CD4-positive, alpha-beta memory T cell (primary cell): ENCODE measurements around the gene ATF7. TPM values are rescaled to one million over a fixed set of nuclear protein-coding genes. Genes with fewer than 3 reads are reported as not detected.
"Not testable (repeated sequence)": the region's sequence is repeated elsewhere in the genome, so short reads cannot be mapped to it uniquely, and the experiment has no call there.

Experiments
- CTCF ChIA-PET: fragments of 350-600 bp; sonication (Branson Sonifier 250); formaldehyde crosslinking; loops from one replicate; lab custom pipeline; 2021; ENCODE audit warnings: inconsistent platforms; ENCODE audit not compliant: partially characterized antibody; lab: Charles Lee
- POLR2A ChIA-PET: fragments of 350-600 bp; sonication (Branson Sonifier 250); formaldehyde crosslinking; loops from one replicate; lab custom pipeline; 2021; ENCODE audit not compliant: partially characterized antibody; lab: Charles Lee
- DNase-seq, 5 donors: peaks; one replicate each; pipeline versions ENCODE4 v3.0.0 to v3.0.0-alpha.2; 2020 to 2022; ENCODE audit warnings: mixed read lengths in 1 of 5
- H3K27ac ChIP-seq: one replicate; pipeline ENCODE4 v1.7.0; 2013; ENCODE audit warnings: low read depth, low read length
- H3K27me3 ChIP-seq: 2 replicates; pipeline ENCODE4 v1.7.0; 2013; ENCODE audit warnings: mild to moderate bottlenecking, low read length, moderate library complexity; ENCODE audit not compliant: insufficient read depth
- H3K36me3 ChIP-seq: 2 replicates; pipeline ENCODE4 v1.7.0; 2013; ENCODE audit warnings: mild to moderate bottlenecking, low read length, moderate library complexity; ENCODE audit not compliant: insufficient read depth
- H3K4me1 ChIP-seq: 2 replicates; pipeline ENCODE4 v1.7.0; 2013; ENCODE audit warnings: mild to moderate bottlenecking, low read length, moderate library complexity; ENCODE audit not compliant: insufficient read depth
- H3K4me3 ChIP-seq, 2 donors: one replicate each; pipeline ENCODE4 v1.7.0; 2013; ENCODE audit warnings: low read length in 2 of 2, mild to moderate bottlenecking in 1 of 2
- H3K9me3 ChIP-seq, 2 donors: one replicate each; pipeline ENCODE4 v1.7.0; 2013; ENCODE audit warnings: low read length in 2 of 2, control low read depth in 1 of 2; ENCODE audit not compliant: control insufficient read depth in 1 of 2
- H3K27ac Mint-ChIP-seq, 7 donors: one replicate each; pipeline ENCODE4 v1.8.0; 2020 to 2021; ENCODE audit warnings: mixed read lengths in 7 of 7, mild to moderate bottlenecking in 6 of 7, inconsistent platforms in 3 of 7, moderate library complexity in 3 of 7
- H3K27me3 Mint-ChIP-seq, 2 donors: one replicate each; pipeline ENCODE4 v1.8.0; 2020 to 2021; ENCODE audit warnings: mixed read lengths in 2 of 2
- H3K36me3 Mint-ChIP-seq, 2 donors: one replicate each; pipeline ENCODE4 v1.8.0; 2020 to 2021; ENCODE audit warnings: mixed read lengths in 2 of 2, inconsistent platforms in 1 of 2, mild to moderate bottlenecking in 1 of 2
- H3K4me1 Mint-ChIP-seq, 4 donors: one replicate each; pipeline ENCODE4 v1.8.0; 2020 to 2021; ENCODE audit warnings: mixed read lengths in 4 of 4, mild to moderate bottlenecking in 1 of 4
- H3K4me3 Mint-ChIP-seq, 8 donors: one replicate each; pipeline ENCODE4 v1.8.0; 2020 to 2021; ENCODE audit warnings: mixed read lengths in 8 of 8, mild to moderate bottlenecking in 7 of 8, moderate library complexity in 6 of 8, inconsistent platforms in 3 of 8
- H3K9me3 Mint-ChIP-seq, 8 donors: one replicate each; pipeline ENCODE4 v1.8.0; 2020 to 2021; ENCODE audit warnings: mixed read lengths in 8 of 8, mild to moderate bottlenecking in 5 of 8, inconsistent platforms in 3 of 8, moderate library complexity in 1 of 8
- intact Hi-C: fragments of 100-400 bp; cut with micrococcal nuclease; formaldehyde crosslinking; loops from one replicate; pipeline ENCODE4 v1.15.1; 2023
- polyA plus RNA-seq, 2 donors: library from polyadenylated mRNA; unstranded; fragments of 300-500 nt; fragmentation: Illumina TruSeq; gene quantifications; one replicate each; pipeline ENCODE4 v1.2.3, GENCODE V29; 2021
- total RNA-seq, 2 experiments: library from RNA; stranded (reverse); gene quantifications; one replicate each; pipeline ENCODE4 v1.2.3, GENCODE V29; 2021

Gene ATF7
- total and polyA plus RNA-seq, 4 experiments from 2014 or later = 16.3 to 35.8 (median 21.6) TPM

GRCh38 chr12:53635708-53636107, 9.5 kb upstream of the ATF7 start:
- H3K9me3 Mint-ChIP-seq, H3K27ac ChIP-seq, H3K4me3 Mint-ChIP-seq, H3K36me3 Mint-ChIP-seq, H3K27ac Mint-ChIP-seq, H3K4me1 Mint-ChIP-seq, DNase-seq, CTCF ChIA-PET, intact Hi-C loops, H3K36me3 ChIP-seq, H3K27me3 Mint-ChIP-seq, H3K27me3 ChIP-seq, H3K9me3 ChIP-seq, H3K4me3 ChIP-seq, POLR2A ChIA-PET, H3K4me1 ChIP-seq: not testable (repeated sequence)

GRCh38 chr12:53631721-53632120, 5.5 kb upstream of the ATF7 start:
- intact Hi-C loops = no loop called here
- Histone ChIP-seq H3K27me3 (no peaks in the 10 kb centered on the region), H3K4me1 (peaks cover 5% of the 10 kb centered on the region), H3K27ac (no peak overlapping the region), H3K9me3 (no peaks in the 10 kb centered on the region), H3K4me3 (no peak overlapping the region), H3K36me3 (no peaks in the 10 kb centered on the region)
- H3K27me3 Mint-ChIP-seq = no peaks in the 10 kb centered on the region
- no peaks in the 10 kb centered on the region for H3K36me3 Mint-ChIP-seq
- no peak overlapping the region for H3K27ac Mint-ChIP-seq
- CTCF ChIA-PET = interaction anchor here (1.5 to 2.4 kb wide), 2 partner anchors 14 to 44 kb away, joined by 3 to 11 read pairs; partner anchors contain the start of gene ATP5MC2
- DNase-seq = no peak
- peaks cover 4 to 5% (median 5%) of the 10 kb centered on the region in 4 donors for H3K4me1 Mint-ChIP-seq
- no peak overlapping the region for H3K4me3 Mint-ChIP-seq
- POLR2A ChIA-PET = no interaction called here
- H3K9me3 Mint-ChIP-seq = no peaks in the 10 kb centered on the region

GRCh38 chr12:53627919-53628318, 1.7 kb upstream of the ATF7 start:
- no peak for DNase-seq
- no peaks in the 10 kb centered on the region for H3K27me3 Mint-ChIP-seq
- H3K4me3 Mint-ChIP-seq = no peak overlapping the region
- H3K27ac ChIP-seq = no peak overlapping the region
- H3K27ac Mint-ChIP-seq = no peak overlapping the region
- intact Hi-C loops = no loop called here
- CTCF ChIA-PET = interaction anchor here (2.2 kb wide), 1 partner anchor 48 kb away, joined by 13 read pairs; the partner anchor contains the start of gene ATP5MC2
- H3K9me3 ChIP-seq = no peaks in the 10 kb centered on the region
- POLR2A ChIA-PET = interaction anchor here (1.1 to 5.9 kb wide), 2 partner anchors 48 to 248 kb away, joined by 3 to 38 read pairs; partner anchors contain the start of genes ATP5MC2 and SP1
- peaks cover 0 to 2% (median 0%) of the 10 kb centered on the region in 8 donors for H3K9me3 Mint-ChIP-seq
- peaks cover 31 to 43% (median 36%) of the 10 kb centered on the region in 4 donors for H3K4me1 Mint-ChIP-seq
- H3K36me3 Mint-ChIP-seq = peaks cover 0 to 13% of the 10 kb centered on the region in 2 donors
- peaks cover 34% of the 10 kb centered on the region for H3K4me1 ChIP-seq
- no peaks in the 10 kb centered on the region for H3K36me3 ChIP-seq
- H3K4me3 ChIP-seq = no peak overlapping the region
- H3K27me3 ChIP-seq = no peaks in the 10 kb centered on the region

- H3K9me3 ChIP-seq = no peaks in the 10 kb centered on the region
- H3K4me3 ChIP-seq = peak overlapping the region; percentile 84 to 96
- H3K36me3 ChIP-seq = no peaks in the 10 kb centered on the region
- Mint-ChIP-seq H3K9me3 (peaks cover 0 to 2% (median 0%) of the 10 kb centered on the region in 8 donors), H3K4me1 (peaks cover 31 to 51% (median 41%) of the 10 kb centered on the region in 4 donors), H3K27me3 (no peaks in the 10 kb centered on the region), H3K4me3 (peak overlapping the region; percentile 98 to 99 (median 98)), H3K36me3 (peaks cover 0 to 13% of the 10 kb centered on the region in 2 donors), H3K27ac (peak overlapping the region; percentile 89 to 99 (median 98))
- peaks cover 37% of the 10 kb centered on the region for H3K4me1 ChIP-seq
- no peak for DNase-seq
- ChIA-PET CTCF (interaction anchor here (0.9 to 2.2 kb wide), 4 partner anchors 11 to 120 kb away, joined by 3 to 13 read pairs (median 4); partner anchors contain the start of gene ATP5MC2), POLR2A (interaction anchor here (0.6 to 5.9 kb wide), 7 partner anchors 11 to 1806 kb away, joined by 3 to 38 read pairs (median 3); partner anchors contain the start of genes ATP5MC2, SP1 and TARBP2)
- no peaks in the 10 kb centered on the region for H3K27me3 ChIP-seq
- H3K27ac ChIP-seq = peak overlapping the region; percentile 83
- intact Hi-C loops = loop anchor here (1.0 kb wide), 4 partner anchors 50 to 620 kb away; partner anchors contain the start of genes ATP5MC2, CALCOCO1, EIF4B and TARBP2
Measured at GRCh38 chr12:53626702-53627169, 554 bp upstream of the ATF7 start.

GRCh38 chr12:53625373-53625945, 723 bp downstream of the ATF7 start:
- Mint-ChIP-seq H3K27me3 (no peaks in the 10 kb centered on the region), H3K9me3 (peaks cover 0 to 2% (median 0%) of the 10 kb centered on the region in 8 donors), H3K4me3 (peak overlapping the region; percentile 98 to 99 (median 98)), H3K27ac (peak overlapping the region; percentile 89 to 99 (median 98)), H3K36me3 (peaks cover 0 to 17% of the 10 kb centered on the region in 2 donors), H3K4me1 (peaks cover 37 to 60% (median 48%) of the 10 kb centered on the region in 4 donors)
- intact Hi-C loops = no loop called here
- Histone ChIP-seq H3K36me3 (no peaks in the 10 kb centered on the region), H3K27ac (peak overlapping the region; percentile 83), H3K27me3 (no peaks in the 10 kb centered on the region), H3K4me1 (peaks cover 37% of the 10 kb centered on the region), H3K4me3 (peak overlapping the region; percentile 84 to 96), H3K9me3 (no peaks in the 10 kb centered on the region)
- CTCF ChIA-PET = interaction anchor here (0.7 to 2.2 kb wide), 6 partner anchors 9 to 121 kb away, joined by 3 to 13 read pairs (median 4); partner anchors contain the start of gene ATP5MC2
- POLR2A ChIA-PET = interaction anchor here (0.9 to 5.9 kb wide), 6 partner anchors 10 to 1805 kb away, joined by 3 to 38 read pairs (median 4); partner anchors contain the start of genes ATP5MC2, SP1 and TARBP2
- no peak for DNase-seq

GRCh38 chr12:53624956-53625355, 1.2 kb downstream of the ATF7 start:
- peaks cover 0 to 17% of the 10 kb centered on the region in 2 donors for H3K36me3 Mint-ChIP-seq
- H3K4me3 Mint-ChIP-seq = peak overlapping the region; percentile 98 to 99 (median 98)
- H3K4me1 Mint-ChIP-seq = peaks cover 37 to 60% (median 48%) of the 10 kb centered on the region in 4 donors
- POLR2A ChIA-PET = interaction anchor here (1.4 to 5.9 kb wide), 3 partner anchors 9 to 125 kb away, joined by 4 to 38 read pairs (median 7); partner anchors contain the start of genes ATP5MC2 and TARBP2
- Histone ChIP-seq H3K4me1 (peaks cover 37% of the 10 kb centered on the region), H3K4me3 (peak overlapping the region; percentile 84 to 96), H3K27ac (peak overlapping the region; percentile 83), H3K27me3 (no peaks in the 10 kb centered on the region), H3K36me3 (no peaks in the 10 kb centered on the region), H3K9me3 (no peaks in the 10 kb centered on the region)
- H3K9me3 Mint-ChIP-seq = peaks cover 0 to 2% (median 0%) of the 10 kb centered on the region in 8 donors
- CTCF ChIA-PET = interaction anchor here (1.0 to 1.8 kb wide), 4 partner anchors 8 to 122 kb away, joined by 3 to 5 read pairs (median 4); partner anchors contain the start of gene ATP5MC2
- no peaks in the 10 kb centered on the region for H3K27me3 Mint-ChIP-seq
- DNase-seq = no peak
- intact Hi-C loops = no loop called here
- H3K27ac Mint-ChIP-seq = peak overlapping the region; percentile 89 to 99 (median 98)
